ENCODE data around the gene TXNIP.

TXNIP gene

DNA sequence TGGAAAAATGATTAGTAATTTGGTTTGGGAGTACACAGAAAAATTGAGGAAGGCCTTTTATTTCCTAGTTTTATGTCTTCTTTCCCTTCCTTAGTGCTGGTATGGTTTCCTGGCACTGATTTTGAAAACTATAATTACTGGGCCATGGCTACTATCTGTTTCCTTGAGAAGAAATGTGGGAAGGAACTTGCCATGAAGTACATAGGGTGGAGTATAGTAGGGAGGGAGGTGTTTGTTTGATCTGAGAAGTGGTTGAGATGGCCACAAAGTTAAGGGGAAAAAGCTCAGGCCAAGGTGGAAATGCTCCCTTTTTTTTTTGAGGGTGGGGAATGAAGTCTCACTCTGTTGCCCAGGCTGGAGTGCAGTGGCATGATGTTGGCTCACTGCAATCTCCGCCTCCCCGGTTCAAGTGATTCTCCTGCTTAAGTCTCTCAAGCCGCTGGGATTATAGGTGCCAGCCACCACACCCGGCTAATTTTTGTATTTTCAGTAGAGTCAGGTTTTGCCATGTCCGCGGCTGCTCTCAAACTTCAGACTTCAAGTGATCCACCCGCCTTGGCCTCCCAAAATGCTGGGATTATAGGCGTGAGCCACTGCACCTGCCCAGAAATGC is 13.9 kb upstream of the TXNIP start:
- DNase-seq (ENCODE audit: low read depth): no peak
- no peak overlapping the region for H3K4me3 ChIP-seq (ENCODE audit: low read depth, low read length)
- TF ChIP-seq, protein P1, sequence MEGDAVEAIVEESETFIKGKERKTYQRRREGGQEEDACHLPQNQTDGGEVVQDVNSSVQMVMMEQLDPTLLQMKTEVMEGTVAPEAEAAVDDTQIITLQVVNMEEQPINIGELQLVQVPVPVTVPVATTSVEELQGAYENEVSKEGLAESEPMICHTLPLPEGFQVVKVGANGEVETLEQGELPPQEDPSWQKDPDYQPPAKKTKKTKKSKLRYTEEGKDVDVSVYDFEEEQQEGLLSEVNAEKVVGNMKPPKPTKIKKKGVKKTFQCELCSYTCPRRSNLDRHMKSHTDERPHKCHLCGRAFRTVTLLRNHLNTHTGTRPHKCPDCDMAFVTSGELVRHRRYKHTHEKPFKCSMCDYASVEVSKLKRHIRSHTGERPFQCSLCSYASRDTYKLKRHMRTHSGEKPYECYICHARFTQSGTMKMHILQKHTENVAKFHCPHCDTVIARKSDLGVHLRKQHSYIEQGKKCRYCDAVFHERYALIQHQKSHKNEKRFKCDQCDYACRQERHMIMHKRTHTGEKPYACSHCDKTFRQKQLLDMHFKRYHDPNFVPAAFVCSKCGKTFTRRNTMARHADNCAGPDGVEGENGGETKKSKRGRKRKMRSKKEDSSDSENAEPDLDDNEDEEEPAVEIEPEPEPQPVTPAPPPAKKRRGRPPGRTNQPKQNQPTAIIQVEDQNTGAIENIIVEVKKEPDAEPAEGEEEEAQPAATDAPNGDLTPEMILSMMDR (IDR thresholded peaks at IDR 0.05; ENCODE audit: low read depth, low read length, missing control alignments): no peak
- in situ Hi-C loops (cut with HindIII; ENCODE audit: low sequenced_read_pairs): no loop called here

DNA sequence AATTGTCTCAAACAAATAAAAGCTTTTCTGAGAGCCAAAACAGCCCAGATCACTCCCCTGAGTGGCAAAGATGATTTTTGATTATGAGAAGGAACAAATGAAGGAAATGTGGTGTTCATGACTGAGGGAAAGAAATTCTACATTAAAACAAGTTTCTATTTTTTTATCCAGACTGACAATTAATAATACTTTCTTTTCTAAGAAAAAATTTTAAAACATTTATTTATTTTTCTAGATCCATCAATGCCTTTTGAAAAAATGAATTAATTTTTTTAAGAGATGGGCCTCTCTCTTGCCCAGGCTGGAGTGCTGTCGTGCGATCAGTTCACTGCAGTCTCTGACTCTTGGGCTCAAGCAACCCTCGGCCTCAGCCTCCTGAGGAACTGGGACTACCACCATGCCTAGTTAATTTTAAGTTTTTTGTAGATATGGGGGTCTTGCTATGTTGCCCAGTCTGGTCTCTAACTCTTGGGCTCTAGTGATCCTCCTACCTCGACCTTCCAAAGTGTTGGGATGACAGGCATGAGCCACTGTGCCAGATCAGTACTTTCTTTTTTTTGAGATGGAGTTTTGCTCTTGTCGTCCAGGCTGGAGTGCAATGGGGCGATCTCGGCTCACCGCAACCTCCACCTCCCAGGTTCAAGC is 11.2 kb upstream of the TXNIP start:
- no peak overlapping the region for H3K4me3 ChIP-seq (ENCODE audit: low read depth, low read length)
- no peak for DNase-seq (ENCODE audit: low read depth)
- TF ChIP-seq, protein P1 (IDR thresholded peaks at IDR 0.05; ENCODE audit: low read depth, low read length, missing control alignments): no peak
- in situ Hi-C loops (cut with HindIII; ENCODE audit: low sequenced_read_pairs): no loop called here

DNA sequence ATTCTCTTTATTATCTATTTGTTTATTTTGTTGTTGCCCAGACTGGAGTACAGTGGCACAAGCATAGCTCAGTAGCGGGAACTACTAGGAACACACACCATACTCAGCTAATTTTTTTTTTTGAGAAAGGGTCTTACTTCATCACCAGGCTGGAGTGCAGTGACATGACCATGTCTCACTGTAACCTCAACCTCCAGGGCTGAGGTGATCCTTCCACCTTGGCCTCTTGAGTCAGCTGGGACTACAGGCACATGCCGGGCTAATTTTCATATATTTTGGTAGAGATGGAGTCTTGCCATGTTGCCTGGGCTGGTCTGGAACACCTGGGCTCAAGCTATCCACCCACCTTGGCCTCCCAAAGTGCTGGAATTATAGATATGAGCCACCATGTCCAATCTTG is 5.3 kb upstream of the TXNIP start:
- TF ChIP-seq, protein P1 (IDR thresholded peaks at IDR 0.05; ENCODE audit: low read depth, low read length, missing control alignments): no peak
- in situ Hi-C loops (cut with HindIII; ENCODE audit: low sequenced_read_pairs): no loop called here
- H3K4me3 ChIP-seq (ENCODE audit: low read depth, low read length): no peak overlapping the region
- DNase-seq (ENCODE audit: low read depth): no peak

DNA sequence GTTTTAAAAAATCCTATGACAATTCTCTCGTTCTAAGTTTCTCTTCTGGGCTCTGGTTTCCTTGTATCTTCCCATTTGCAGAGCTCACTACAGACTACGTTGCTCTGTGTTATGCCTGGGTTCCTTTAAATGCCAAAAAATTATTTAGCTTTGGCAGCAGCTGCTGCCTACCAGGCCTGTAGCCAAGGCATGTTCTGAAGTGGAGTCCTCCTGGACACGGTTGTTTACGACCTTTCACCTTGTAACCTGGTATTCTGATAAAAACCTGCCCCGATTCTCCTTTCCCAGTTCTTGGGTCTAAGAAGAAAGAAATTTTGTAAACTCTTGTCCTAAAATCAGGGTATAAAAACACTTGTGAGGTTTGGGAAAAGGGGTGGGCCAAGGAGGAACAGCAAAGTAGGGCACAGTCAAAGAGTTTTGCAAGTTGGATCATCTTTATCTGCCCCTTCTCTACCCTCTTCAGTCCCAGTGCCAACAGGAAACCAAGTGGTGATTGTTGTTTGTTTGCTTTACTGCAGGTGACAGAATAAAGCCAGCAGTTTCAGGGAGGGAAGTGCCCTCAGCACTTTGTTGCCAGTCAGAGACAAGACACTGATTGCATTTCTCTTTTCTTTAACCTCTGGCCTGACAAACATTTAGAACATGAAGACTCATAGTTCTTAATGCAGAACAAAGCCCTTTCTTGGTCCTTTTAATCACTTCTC is 3.1 kb upstream of the TXNIP start:
- in situ Hi-C loops (cut with HindIII; ENCODE audit: low sequenced_read_pairs): no loop called here
- DNase-seq (ENCODE audit: low read depth): no peak
- no peak overlapping the region for H3K4me3 ChIP-seq (ENCODE audit: low read depth, low read length)
- TF ChIP-seq, protein P1 (IDR thresholded peaks at IDR 0.05; ENCODE audit: low read depth, low read length, missing control alignments): no peak

DNA sequence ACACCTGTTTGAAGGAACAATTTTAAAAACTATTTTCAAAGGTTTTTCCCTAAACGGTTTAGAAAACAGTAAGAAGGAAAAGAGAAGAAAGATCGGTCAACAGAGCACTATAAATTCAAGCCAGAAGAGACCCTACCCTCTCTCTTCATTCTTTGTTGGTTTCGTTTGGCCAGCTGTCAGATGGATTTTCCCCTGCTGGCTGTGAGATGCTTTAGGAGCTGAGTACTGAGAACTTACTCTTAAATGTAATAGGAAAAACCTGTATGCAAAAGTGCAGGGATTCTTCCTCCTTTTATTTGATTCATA is 1.3 kb upstream of the TXNIP start:
- TF ChIP-seq, protein P1 (IDR thresholded peaks at IDR 0.05; ENCODE audit: low read depth, low read length, missing control alignments): peak; percentile 4
- peak overlapping the region; percentile 65 for H3K4me3 ChIP-seq (ENCODE audit: low read depth, low read length)
- in situ Hi-C loops (cut with HindIII; ENCODE audit: low sequenced_read_pairs): no loop called here
- DNase-seq (ENCODE audit: low read depth): no peak

DNA sequence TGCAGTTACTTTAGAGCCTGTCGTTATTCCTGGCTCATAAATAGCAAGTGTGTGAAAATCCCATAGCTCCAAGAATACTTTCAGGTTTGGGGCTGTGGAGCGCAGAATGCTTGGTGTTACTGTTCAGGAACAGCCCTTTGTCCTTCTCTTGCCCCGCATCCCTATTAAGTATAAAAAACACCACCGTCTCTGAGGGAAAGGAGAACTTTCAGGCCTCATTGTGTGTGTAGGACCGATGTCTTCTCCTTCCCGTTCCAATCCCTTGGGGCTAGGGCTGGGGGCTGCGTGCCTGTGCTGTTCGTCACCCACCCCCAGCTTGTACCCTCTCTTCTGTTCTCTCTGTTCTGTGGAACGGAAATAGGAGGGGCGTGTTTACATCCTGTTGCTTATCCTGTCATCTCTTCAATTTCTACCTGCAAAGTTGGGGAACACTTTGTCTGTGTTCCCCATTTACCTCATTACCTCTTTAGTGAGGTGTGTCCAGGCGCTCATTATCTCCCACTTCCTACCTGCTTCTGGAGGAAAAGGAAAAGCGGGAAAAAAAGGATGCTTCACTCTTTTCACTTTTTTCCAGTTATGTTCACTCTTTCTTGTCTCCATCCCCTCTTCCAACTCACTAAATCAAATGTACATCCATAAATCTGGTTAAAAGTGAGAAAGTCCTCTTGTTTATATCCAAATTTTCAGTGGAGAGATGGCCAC is 788 bp upstream of the TXNIP start:
- peak overlapping the region; percentile 65 for H3K4me3 ChIP-seq (ENCODE audit: low read depth, low read length)
- DNase-seq (ENCODE audit: low read depth): no peak
- TF ChIP-seq, protein P1 (IDR thresholded peaks at IDR 0.05; ENCODE audit: low read depth, low read length, missing control alignments): no peak
- in situ Hi-C loops (cut with HindIII; ENCODE audit: low sequenced_read_pairs): no loop called here

All from astrocyte of the cerebellum (primary cell).